Heart left ventricle (tissue), 16 donors: Measurements from ENCODE around the gene AKAP12. TPM values are rescaled to one million over a fixed set of nuclear protein-coding genes. Genes with fewer than 3 reads are reported as not detected.

ENCODE experiments used
- ATAC-seq, 4 donors: fragments of 200-7000 bp; cut with Tn5 transposase; one replicate each; pipeline ENCODE4 v1.9.1; 2020 to 2022; ENCODE audit warnings: moderate library complexity in 4 of 4, mild to moderate bottlenecking in 3 of 4, moderate number of reproducible peaks in 1 of 4
- DNase-seq, 5 donors: peaks; one replicate each; pipeline ENCODE4 v3.0.0-alpha.2; 2020
- H3K27ac ChIP-seq, 12 donors: fragments of 200-600 bp; sonication (generic) in 4 of 12; one replicate each; pipeline versions ENCODE4 v1.5.0 to v1.8.0; 2016 to 2022; ENCODE audit warnings: mild to moderate bottlenecking in 2 of 12
- H3K27me3 ChIP-seq, 9 donors: fragments of 200-600 bp; sonication (generic) in 2 of 9; one replicate each; pipeline versions ENCODE4 v1.5.1 to v1.8.0; 2016 to 2022; ENCODE audit warnings: mild to moderate bottlenecking in 3 of 9
- H3K36me3 ChIP-seq, 9 donors: fragments of 200-600 bp; sonication (generic) in 2 of 9; one replicate each; pipeline versions ENCODE4 v1.5.0 to v1.8.0; 2018 to 2022; ENCODE audit warnings: mild to moderate bottlenecking in 2 of 9
- H3K4me1 ChIP-seq, 12 donors: fragments of 200-600 bp; sonication (generic) in 4 of 12; one replicate each; pipeline versions ENCODE4 v1.5.0 to v1.8.0; 2016 to 2022; ENCODE audit warnings: mild to moderate bottlenecking in 3 of 12
- H3K4me3 ChIP-seq, 12 donors: fragments of 200-600 bp; sonication (generic) in 4 of 12; one replicate each; pipeline versions ENCODE4 v1.5.0 to v1.8.0; 2017 to 2022; ENCODE audit warnings: mild to moderate bottlenecking in 9 of 12, moderate library complexity in 4 of 12
- H3K9me3 ChIP-seq, 12 donors: fragments of 200-600 bp; sonication (generic) in 4 of 12; one replicate each; pipeline versions ENCODE4 v1.5.0 to v1.8.0; 2016 to 2022; ENCODE audit warnings: mild to moderate bottlenecking in 1 of 12
- CTCF ChIP-seq, 12 donors: fragments of 200-600 bp; sonication (generic) in 4 of 12; IDR thresholded peaks; one replicate each; pipeline versions ENCODE4 v1.5.0 to v1.8.0; 2018 to 2022; ENCODE audit warnings: antibody characterized with exemption in 12 of 12, mild to moderate bottlenecking in 5 of 12
- POLR2A ChIP-seq, 2 donors: fragments of 450-650 bp; IDR thresholded peaks; one replicate each; pipeline ENCODE4 v1.6.1; 2017; ENCODE audit warnings: antibody characterized with exemption in 2 of 2, mild to moderate bottlenecking in 2 of 2, moderate library complexity in 2 of 2
- WGBS, 4 donors: extraction: QIAGEN DNeasy Blood & Tissue Kit in 2 of 4; methylation state at CpG; one replicate each; pipeline versions ENCODE4 v1.1.5 to v1.1.7; 2013 to 2018; 5-methylcytosine and 5-hydroxymethylcytosine counted together
- intact Hi-C, 10 donors: fragments of 100-400 bp; cut with DNase I; formaldehyde crosslinking; loops; one replicate each; pipeline versions ENCODE4 v1.11.1 to v1.14.2; 2022
- polyA plus RNA-seq, 2 donors: library from polyadenylated mRNA; stranded (reverse); fragments of 200-250 nt; gene quantifications; one replicate each; pipeline ENCODE4 v1.2.3, GENCODE V29; 2013
- total RNA-seq, 9 donors: library from RNA; depleted of rRNA in 2 of 9; stranded (reverse); fragments of >200 nt in 2 of 9; fragmentation: NEBNext Ultra II Directional in 3 of 9; extraction: Animal tissue kit (Norgen Biotek cat#: 25700) in 3 of 9; gene quantifications; one replicate each; pipeline versions ENCODE4 v1.1.0 to v1.2.4, GENCODE V29; 2016 to 2023
- donor health status: ischemic (EF 13 %, LVEDD 7.1; RV severe dilation, severe dysfunction).
- donor health status: healthy with polysubstance abuse.
- donor health status: DM: no; HTN: yes; CAD: no.
- donor health status: DM: no; HTN: no; CAD: no.
- donor health status: ischemic (EF 25% LVEDD 6.9; RV normal size, moderate dysfunction).
- donor health status: ischemic (EF 25% LVEDD 5.7; RV mildly dilated, moderate dysfunction).
- donor health status: healthy.
- donor health status: DM: yes; HTN: yes; CAD: no.
- donor health status: ischemic (EF 35%, LVEDD 5.7; RV mildly dilated, moderate dysfunction).
- donor health status: nonischemic (EF 11% LVEDD 7.7; RV severe dilation, severe dysfunction).
- donor health status: DM: yes; HTN: yes; CAD: no.
- donor health status: PGD.
- donor health status: ischemic (EF 29% LVEDD 5.4; RV normal size, mild dysfunction).
- donor health status: nonischemic (EF 23%, LVEDD 6.1; RV moderate dilation, normal function).

The AKAP12 gene
- total and polyA plus RNA-seq, 11 donors: 3.7 to 33.5 (median 13.8) TPM

- H3K4me3 ChIP-seq: no peak overlapping the region
- no peak for ATAC-seq
- H3K36me3 ChIP-seq: no peaks in the 10 kb centered on the region
- TF ChIP-seq CTCF (IDR thresholded peaks at IDR 0.05): no peak
- no peak for TF ChIP-seq POLR2A (IDR thresholded peaks at IDR 0.05)
- no peaks in the 10 kb centered on the region for H3K4me1 ChIP-seq
- intact Hi-C loops: no loop called here
- no peak overlapping the region for H3K27ac ChIP-seq
- peaks cover 0 to 5% (median 0%) of the 10 kb centered on the region in 12 donors for H3K9me3 ChIP-seq
- no peak for DNase-seq
- H3K27me3 ChIP-seq: no peaks in the 10 kb centered on the region
- WGBS, 4 donors: 58 to 65% (median 62%) methylated on average over 6 of the region's 6 CpGs
Measured at GRCh38 chr6:151216804-151217203, 23.0 kb upstream of the AKAP12 start.

GRCh38 chr6:151219192-151219591, 20.6 kb upstream of the AKAP12 start:
- no peaks in the 10 kb centered on the region for H3K27me3 ChIP-seq
- H3K36me3 ChIP-seq: no peaks in the 10 kb centered on the region
- no peaks in the 10 kb centered on the region for H3K9me3 ChIP-seq
- no peak overlapping the region for H3K27ac ChIP-seq
- no peaks in the 10 kb centered on the region for H3K4me1 ChIP-seq
- DNase-seq (no peak), ATAC-seq (no peak)
- no peak overlapping the region for H3K4me3 ChIP-seq
- intact Hi-C loops: no loop called here
- no peak for TF ChIP-seq CTCF (IDR thresholded peaks at IDR 0.05)
- no peak for TF ChIP-seq POLR2A (IDR thresholded peaks at IDR 0.05)
- WGBS, 4 donors: 91 to 94% (median 92%) methylated on average over 3 of the region's 3 CpGs

GRCh38 chr6:151224076-151224475, 15.7 kb upstream of the AKAP12 start:
- Histone ChIP-seq H3K4me3 (no peak overlapping the region), H3K36me3 (no peaks in the 10 kb centered on the region), H3K27ac (no peak overlapping the region), H3K4me1 (no peaks in the 10 kb centered on the region), H3K9me3 (no peaks in the 10 kb centered on the region), H3K27me3 (no peaks in the 10 kb centered on the region)
- ATAC-seq (no peak), DNase-seq (no peak)
- TF ChIP-seq POLR2A (IDR thresholded peaks at IDR 0.05) (no peak), CTCF (IDR thresholded peaks at IDR 0.05) (no peak)
- intact Hi-C loops: no loop called here

DNA sequence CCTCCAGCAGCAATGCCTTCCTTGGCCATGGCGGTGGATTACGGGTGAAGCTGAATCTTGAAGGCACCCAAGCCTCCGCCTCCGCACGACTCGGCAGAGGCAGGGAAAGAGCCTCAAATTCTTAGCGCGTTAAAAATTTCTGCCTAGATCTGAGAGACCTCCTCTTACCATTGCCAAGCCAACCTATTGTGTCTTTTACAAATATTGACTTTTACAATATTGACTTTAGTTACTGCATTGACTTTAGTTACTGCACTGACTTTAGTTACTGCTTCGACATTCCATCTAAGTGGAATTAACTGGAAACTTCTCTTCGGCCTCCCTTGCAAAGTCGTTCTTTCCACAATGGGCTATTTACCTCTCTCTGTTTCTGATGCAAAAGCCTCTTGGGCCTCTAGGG, 13.8 kb upstream of the AKAP12 start:
- TF ChIP-seq POLR2A (IDR thresholded peaks at IDR 0.05) (no peak), CTCF (IDR thresholded peaks at IDR 0.05) (no peak)
- DNase-seq (no peak), ATAC-seq (no peak)
- Histone ChIP-seq H3K4me3 (no peak overlapping the region), H3K4me1 (no peaks in the 10 kb centered on the region), H3K27me3 (no peaks in the 10 kb centered on the region), H3K36me3 (no peaks in the 10 kb centered on the region), H3K27ac (no peak overlapping the region), H3K9me3 (no peaks in the 10 kb centered on the region)
- WGBS, 4 donors: 95 to 97% (median 97%) methylated on average over 11 of the region's 11 CpGs
- intact Hi-C loops: no loop called here
